Left ventricle myocardium inferior (tissue), 1 donor: ENCODE results near the gene MMRN2. TPM values are rescaled to one million over a fixed set of nuclear protein-coding genes. Genes with fewer than 3 reads are reported as not detected.
"Not testable (repeated sequence)": the region's sequence is repeated elsewhere in the genome, so short reads cannot be mapped to it uniquely, and the experiment has no call there.

ENCODE experiments used
- DNase-seq: peaks from one replicate; pipeline ENCODE4 v3.0.0-alpha.2; 2020
- H3K27ac ChIP-seq: fragments of 200-600 bp; replicated peaks from 2 replicates; pipeline ENCODE4 v1.8.0; 2021
- H3K27me3 ChIP-seq: fragments of 200-600 bp; 2 replicates; pipeline ENCODE4 v1.8.0; 2021; ENCODE audit warnings: low read depth
- H3K36me3 ChIP-seq: fragments of 200-600 bp; 2 replicates; pipeline ENCODE4 v1.8.0; 2021
- H3K4me1 ChIP-seq: fragments of 200-600 bp; 2 replicates; pipeline ENCODE4 v1.8.0; 2021
- H3K4me3 ChIP-seq: fragments of 200-600 bp; 2 replicates; pipeline ENCODE4 v1.8.0; 2021; ENCODE audit warnings: mild to moderate bottlenecking, moderate library complexity
- H3K9me3 ChIP-seq: fragments of 200-600 bp; replicated peaks from 2 replicates; pipeline ENCODE4 v1.8.0; 2021
- intact Hi-C: fragments of 100-400 bp; cut with micrococcal nuclease; formaldehyde crosslinking; loops from one replicate; pipeline ENCODE4 v1.11.0; 2022
- total RNA-seq: library from RNA; stranded (reverse); fragmentation: NEBNext Ultra II Directional; extraction: Animal tissue kit (Norgen Biotek cat#: 25700); gene quantifications from one replicate; pipeline ENCODE4 v1.2.1, GENCODE V29; 2021
- TF ChIP-seq, protein P1 (sequence below): fragments of 200-600 bp; IDR thresholded peaks from 2 replicates; pipeline ENCODE4 v1.8.0; 2021; ENCODE audit warnings: antibody characterized with exemption, mild to moderate bottlenecking, borderline replicate concordance
- donor health status: DM: no; HTN: yes; CAD: no; lungs with severe emphysema.

Gene MMRN2
- total RNA-seq, 1 donor from 2014 or later = 32.1 TPM

DNA sequence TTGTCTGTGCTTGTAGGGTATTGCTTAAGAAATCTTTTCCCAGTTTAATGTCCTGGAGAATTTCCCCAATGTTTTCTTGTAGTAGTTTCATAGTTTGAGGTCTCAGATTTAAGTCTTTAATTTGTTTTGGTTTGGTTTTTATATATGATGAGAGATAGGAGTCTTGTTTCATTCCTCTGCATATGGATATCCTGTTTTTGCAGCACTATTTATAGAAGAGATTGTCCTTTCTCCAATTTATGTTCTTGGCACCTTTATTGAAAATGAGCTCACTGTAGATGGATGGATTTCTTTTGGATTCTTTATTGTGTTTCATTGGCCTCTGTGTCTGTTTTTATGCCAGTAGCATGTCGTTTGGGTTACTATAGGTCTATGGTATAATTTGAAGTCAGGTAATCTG, 31.1 kb upstream of the MMRN2 start:
- H3K9me3 ChIP-seq = no peaks in the 10 kb centered on the region
- no peak overlapping the region for H3K4me3 ChIP-seq
- intact Hi-C loops = no loop called here
- H3K27ac ChIP-seq = no peak overlapping the region
- H3K36me3 ChIP-seq = peaks cover 13% of the 10 kb centered on the region
- no peak for DNase-seq
- H3K4me1 ChIP-seq = no peaks in the 10 kb centered on the region
- TF ChIP-seq, protein P1, sequence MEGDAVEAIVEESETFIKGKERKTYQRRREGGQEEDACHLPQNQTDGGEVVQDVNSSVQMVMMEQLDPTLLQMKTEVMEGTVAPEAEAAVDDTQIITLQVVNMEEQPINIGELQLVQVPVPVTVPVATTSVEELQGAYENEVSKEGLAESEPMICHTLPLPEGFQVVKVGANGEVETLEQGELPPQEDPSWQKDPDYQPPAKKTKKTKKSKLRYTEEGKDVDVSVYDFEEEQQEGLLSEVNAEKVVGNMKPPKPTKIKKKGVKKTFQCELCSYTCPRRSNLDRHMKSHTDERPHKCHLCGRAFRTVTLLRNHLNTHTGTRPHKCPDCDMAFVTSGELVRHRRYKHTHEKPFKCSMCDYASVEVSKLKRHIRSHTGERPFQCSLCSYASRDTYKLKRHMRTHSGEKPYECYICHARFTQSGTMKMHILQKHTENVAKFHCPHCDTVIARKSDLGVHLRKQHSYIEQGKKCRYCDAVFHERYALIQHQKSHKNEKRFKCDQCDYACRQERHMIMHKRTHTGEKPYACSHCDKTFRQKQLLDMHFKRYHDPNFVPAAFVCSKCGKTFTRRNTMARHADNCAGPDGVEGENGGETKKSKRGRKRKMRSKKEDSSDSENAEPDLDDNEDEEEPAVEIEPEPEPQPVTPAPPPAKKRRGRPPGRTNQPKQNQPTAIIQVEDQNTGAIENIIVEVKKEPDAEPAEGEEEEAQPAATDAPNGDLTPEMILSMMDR = no peak
- no peaks in the 10 kb centered on the region for H3K27me3 ChIP-seq

DNA sequence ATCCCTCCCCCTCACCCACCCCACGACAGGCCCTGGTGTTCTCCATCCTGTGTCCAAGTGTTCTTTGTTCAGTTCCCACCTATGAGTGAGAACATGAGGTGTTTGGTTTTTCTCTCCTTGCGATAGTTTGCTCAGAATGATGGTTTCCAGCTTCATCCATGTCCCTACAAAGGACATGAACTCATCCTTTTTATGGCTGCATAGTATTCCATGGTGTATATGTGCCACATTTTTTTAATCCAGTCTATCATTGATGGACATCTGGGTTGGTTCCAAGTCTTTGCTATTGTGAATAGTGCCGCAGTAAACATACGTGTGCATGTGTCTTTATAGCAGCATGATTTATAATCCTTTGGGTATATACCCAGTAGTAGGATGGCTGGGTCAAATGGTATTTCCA, 27.1 kb upstream of the MMRN2 start:
- intact Hi-C loops, H3K27me3 ChIP-seq, H3K27ac ChIP-seq, H3K4me3 ChIP-seq, DNase-seq, H3K9me3 ChIP-seq, H3K36me3 ChIP-seq: not testable (repeated sequence)
- H3K4me1 ChIP-seq = peaks cover 19% of the 10 kb centered on the region

DNA sequence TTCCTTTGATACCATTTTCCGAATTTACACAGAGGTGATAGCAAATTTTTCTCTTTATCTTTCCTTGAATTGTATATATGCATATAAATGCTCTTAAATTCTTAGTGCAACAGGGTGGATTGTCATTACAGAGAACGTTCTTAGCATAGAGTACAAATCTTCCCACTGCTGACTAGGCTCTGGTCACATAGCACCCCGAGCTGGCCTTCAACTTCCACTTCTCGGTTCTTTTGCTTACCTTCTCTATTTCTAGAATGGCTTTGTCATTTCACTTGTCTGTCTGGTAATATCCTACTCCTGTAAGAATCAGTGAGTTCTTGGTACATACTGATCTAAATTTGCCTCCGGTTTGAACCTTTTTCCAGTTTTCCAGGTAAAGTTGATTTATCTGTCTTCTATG, 24.3 kb upstream of the MMRN2 start:
- H3K27ac ChIP-seq = no peak overlapping the region
- intact Hi-C loops = no loop called here
- no peak overlapping the region for H3K4me3 ChIP-seq

DNA sequence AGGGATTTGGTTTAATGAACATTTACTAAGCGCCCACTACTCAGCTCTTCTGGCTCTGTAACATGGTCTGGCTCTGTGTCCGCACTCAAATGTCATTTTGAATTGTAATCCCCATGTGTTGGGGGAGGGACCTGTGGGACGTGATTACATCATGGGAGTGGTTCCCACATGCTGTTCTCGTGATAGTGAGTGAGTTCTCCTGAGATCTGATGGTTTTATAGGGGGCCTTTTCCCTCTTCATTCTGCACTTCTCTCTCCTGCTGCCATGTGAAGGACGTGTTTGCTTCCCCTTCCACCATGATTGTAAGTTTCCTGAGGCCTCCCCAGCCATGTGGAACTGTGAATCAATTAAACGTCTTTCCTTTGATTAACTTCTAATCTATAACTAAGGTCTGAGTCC, 23.6 kb upstream of the MMRN2 start:
- H3K4me3 ChIP-seq, intact Hi-C loops, H3K36me3 ChIP-seq, H3K27me3 ChIP-seq, DNase-seq, H3K9me3 ChIP-seq: not testable (repeated sequence)
- peak overlapping the region; percentile 72 for H3K27ac ChIP-seq
- H3K4me1 ChIP-seq = peaks cover 33% of the 10 kb centered on the region

More for the DNA sequence above, 24.3 kb upstream of the MMRN2 start:
- Histone ChIP-seq H3K27me3 (no peaks in the 10 kb centered on the region), H3K4me1 (peaks cover 33% of the 10 kb centered on the region), H3K36me3 (no peaks in the 10 kb centered on the region), H3K9me3 (no peaks in the 10 kb centered on the region)
- DNase-seq = no peak
- TF ChIP-seq, protein P1 = no peak

DNA sequence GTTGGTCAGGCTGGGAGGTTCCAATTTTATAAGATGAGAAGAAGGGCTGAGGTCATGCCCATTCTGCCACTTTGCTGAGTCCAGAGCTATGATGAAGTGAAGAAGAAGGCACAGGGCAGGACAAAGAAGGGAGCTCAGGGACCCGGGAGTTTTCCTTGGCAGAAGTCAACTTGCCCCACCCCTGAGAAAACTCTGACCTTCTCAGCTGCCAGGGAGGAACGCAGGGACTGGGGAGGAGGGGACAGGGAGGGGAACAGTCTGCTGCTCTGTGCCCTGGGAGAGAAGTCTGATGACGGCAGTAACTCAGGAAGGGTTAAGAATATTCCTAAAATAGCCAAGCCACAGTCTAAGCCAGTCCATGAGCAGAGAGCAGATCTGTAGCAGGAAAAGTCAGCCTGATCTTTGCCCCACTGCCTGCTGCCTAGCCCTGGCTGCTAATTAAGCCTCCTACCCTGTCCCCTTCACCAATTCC, 22.6 kb upstream of the MMRN2 start:
- intact Hi-C loops = no loop called here
- TF ChIP-seq, protein P1 = no peak

DNA sequence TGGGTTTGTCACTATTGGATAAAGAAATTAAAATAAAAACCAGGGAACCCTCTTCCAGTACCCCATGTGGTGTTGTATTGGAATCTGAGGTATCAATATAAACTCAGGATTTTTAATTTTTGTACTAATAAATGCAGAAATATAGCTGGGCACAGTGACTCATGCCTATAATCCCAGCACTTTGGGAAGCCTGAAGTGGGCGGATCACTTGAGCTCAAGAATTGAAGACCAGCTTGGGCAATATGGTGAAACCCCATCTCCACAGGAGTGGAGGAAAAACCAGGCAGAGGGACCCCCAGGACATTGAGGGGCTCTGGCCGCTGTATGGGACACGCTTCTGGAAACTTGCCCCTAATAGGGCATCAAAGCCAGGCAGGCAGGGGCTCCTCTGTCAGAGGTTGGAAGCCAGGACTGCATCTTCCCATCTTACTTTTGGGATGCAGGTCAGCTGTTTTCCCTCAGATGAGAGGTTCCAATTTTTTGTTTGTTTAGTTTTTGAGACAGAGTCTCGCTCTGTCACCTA, 21.9 kb upstream of the MMRN2 start:
- Histone ChIP-seq H3K36me3 (no peaks in the 10 kb centered on the region), H3K4me3 (no peak overlapping the region), H3K27ac (peak overlapping the region; percentile 72), H3K9me3 (no peaks in the 10 kb centered on the region), H3K4me1 (peaks cover 33% of the 10 kb centered on the region), H3K27me3 (no peaks in the 10 kb centered on the region)
- intact Hi-C loops = no loop called here
- no peak for DNase-seq
- TF ChIP-seq, protein P1 = no peak

More for the DNA sequence above, 22.6 kb upstream of the MMRN2 start:
- peak; percentile 46 for DNase-seq
- H3K9me3 ChIP-seq = no peaks in the 10 kb centered on the region
- peak overlapping the region; percentile 72 for H3K27ac ChIP-seq
- no peak overlapping the region for H3K4me3 ChIP-seq
- H3K36me3 ChIP-seq = no peaks in the 10 kb centered on the region
- peaks cover 33% of the 10 kb centered on the region for H3K4me1 ChIP-seq
- no peaks in the 10 kb centered on the region for H3K27me3 ChIP-seq

DNA sequence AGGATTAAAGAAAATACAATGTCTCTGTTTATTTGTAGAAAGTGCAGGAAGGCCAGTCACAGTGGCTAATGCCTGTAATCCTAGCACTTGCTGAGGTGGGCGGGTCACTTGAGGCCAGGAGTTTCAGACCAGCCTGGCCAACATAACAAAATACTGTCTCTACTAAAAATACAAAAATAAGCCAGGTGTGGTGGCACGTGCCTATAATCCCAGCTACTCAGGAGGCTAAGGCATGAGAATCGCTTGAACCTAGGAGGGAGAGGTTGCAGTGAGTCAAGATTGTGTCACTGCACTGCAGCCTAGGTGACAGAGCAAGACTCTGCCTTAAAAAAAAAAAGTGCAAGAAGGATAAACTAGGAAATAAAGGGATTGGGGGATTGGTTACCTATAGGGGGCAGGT, 21.0 kb upstream of the MMRN2 start:
- DNase-seq, H3K4me3 ChIP-seq, H3K36me3 ChIP-seq, H3K27me3 ChIP-seq, intact Hi-C loops, H3K9me3 ChIP-seq: not testable (repeated sequence)
- Histone ChIP-seq H3K4me1 (peaks cover 33% of the 10 kb centered on the region), H3K27ac (peak overlapping the region; percentile 72)
